Hepatocyte (in vitro differentiated cells): Measurements from ENCODE around the gene INSR. TPM values are rescaled to one million over a fixed set of nuclear protein-coding genes. Genes with fewer than 3 reads are reported as not detected.
"Not testable (repeated sequence)": the region's sequence is repeated elsewhere in the genome, so short reads cannot be mapped to it uniquely, and the experiment has no call there.

Source experiments
- DNase-seq: peaks from one replicate; pipeline ENCODE4 v3.0.0-alpha.2; 2016; ENCODE audit warnings: low spot score
- H2AFZ ChIP-seq: fragments of 200-600 bp; sonication (generic); 2 replicates; pipeline ENCODE4 v1.6.0; 2016; ENCODE audit warnings: antibody characterized with exemption, mild to moderate bottlenecking
- H3K27ac ChIP-seq: fragments of 200-600 bp; sonication (generic); 2 replicates; pipeline ENCODE4 v1.5.1; 2016; ENCODE audit warnings: mild to moderate bottlenecking
- H3K27me3 ChIP-seq: fragments of 200-600 bp; sonication (generic); 2 replicates; pipeline ENCODE4 v1.6.1; 2016
- H3K36me3 ChIP-seq: fragments of 200-600 bp; sonication (generic); replicated peaks from 2 replicates; pipeline ENCODE4 v1.5.1; 2016; ENCODE audit warnings: low read depth; ENCODE audit not compliant: insufficient read depth
- H3K4me1 ChIP-seq: fragments of 200-600 bp; sonication (generic); 2 replicates; pipeline ENCODE4 v1.5.1; 2016; ENCODE audit warnings: mild to moderate bottlenecking, moderate library complexity; ENCODE audit not compliant: insufficient read depth
- H3K4me2 ChIP-seq: fragments of 200-600 bp; sonication (generic); 2 replicates; pipeline ENCODE4 v1.6.0; 2016
- H3K4me3 ChIP-seq: fragments of 200-600 bp; sonication (generic); 2 replicates; pipeline ENCODE4 v1.5.1; 2016; ENCODE audit warnings: mild to moderate bottlenecking
- H3K79me2 ChIP-seq: fragments of 200-600 bp; sonication (generic); 2 replicates; pipeline ENCODE4 v1.6.0; 2017; ENCODE audit warnings: mild to moderate bottlenecking
- H3K9me2 ChIP-seq: fragments of 200-600 bp; sonication (generic); replicated peaks from 2 replicates; pipeline ENCODE4 v1.6.0; 2017; ENCODE audit warnings: mild to moderate bottlenecking; ENCODE audit not compliant: insufficient read depth
- H3K9me3 ChIP-seq: fragments of 200-600 bp; sonication (generic); 2 replicates; pipeline ENCODE4 v1.5.1; 2016; ENCODE audit warnings: low read depth, mild to moderate bottlenecking
- H4K20me1 ChIP-seq: fragments of 200-600 bp; sonication (generic); 2 replicates; pipeline ENCODE4 v1.6.0; 2016; ENCODE audit warnings: mild to moderate bottlenecking; ENCODE audit not compliant: insufficient read depth, poor library complexity, severe bottlenecking
- CTCF ChIP-seq: fragments of 200-600 bp; sonication (generic); IDR thresholded peaks from 2 replicates; pipeline ENCODE4 v1.5.1; 2016; ENCODE audit warnings: antibody characterized with exemption, mild to moderate bottlenecking; ENCODE audit not compliant: poor library complexity
- EZH2 ChIP-seq: fragments of 200-600 bp; sonication (generic); IDR thresholded peaks from 2 replicates; pipeline ENCODE4 v1.6.1; 2016; ENCODE audit warnings: antibody characterized with exemption, mild to moderate bottlenecking, borderline replicate concordance
- EZH2phosphoT487 ChIP-seq: fragments of 200-600 bp; sonication (generic); IDR thresholded peaks from one replicate; pipeline ENCODE4 v1.6.1; 2018; ENCODE audit warnings: antibody characterized with exemption, mild to moderate bottlenecking, low read depth, moderate library complexity; ENCODE audit not compliant: unreplicated experiment, severe bottlenecking
- WGBS: methylation state at CpG from one replicate; pipeline ENCODE4 v1.1.6; 2016; ENCODE audit warnings: low lambda C conversion rate; ENCODE audit errors: missing lambda C conversion rate; 5-methylcytosine and 5-hydroxymethylcytosine counted together
- polyA plus RNA-seq: library from polyadenylated mRNA; unstranded; fragments of >200 nt; fragmentation: Nextera tagmentation; extraction: Ambion mirVana; gene quantifications from 2 replicates; pipeline ENCODE4 v1.2.1, GENCODE V29; 2016
- total RNA-seq: library from RNA; depleted of rRNA; stranded (reverse); fragments of >200 nt; gene quantifications from 2 replicates; pipeline ENCODE4 v1.2.3, GENCODE V29; 2014

Gene INSR
- total and polyA plus RNA-seq, 2 experiments from 2014 or later: 17.0 to 59.0 TPM

DNA sequence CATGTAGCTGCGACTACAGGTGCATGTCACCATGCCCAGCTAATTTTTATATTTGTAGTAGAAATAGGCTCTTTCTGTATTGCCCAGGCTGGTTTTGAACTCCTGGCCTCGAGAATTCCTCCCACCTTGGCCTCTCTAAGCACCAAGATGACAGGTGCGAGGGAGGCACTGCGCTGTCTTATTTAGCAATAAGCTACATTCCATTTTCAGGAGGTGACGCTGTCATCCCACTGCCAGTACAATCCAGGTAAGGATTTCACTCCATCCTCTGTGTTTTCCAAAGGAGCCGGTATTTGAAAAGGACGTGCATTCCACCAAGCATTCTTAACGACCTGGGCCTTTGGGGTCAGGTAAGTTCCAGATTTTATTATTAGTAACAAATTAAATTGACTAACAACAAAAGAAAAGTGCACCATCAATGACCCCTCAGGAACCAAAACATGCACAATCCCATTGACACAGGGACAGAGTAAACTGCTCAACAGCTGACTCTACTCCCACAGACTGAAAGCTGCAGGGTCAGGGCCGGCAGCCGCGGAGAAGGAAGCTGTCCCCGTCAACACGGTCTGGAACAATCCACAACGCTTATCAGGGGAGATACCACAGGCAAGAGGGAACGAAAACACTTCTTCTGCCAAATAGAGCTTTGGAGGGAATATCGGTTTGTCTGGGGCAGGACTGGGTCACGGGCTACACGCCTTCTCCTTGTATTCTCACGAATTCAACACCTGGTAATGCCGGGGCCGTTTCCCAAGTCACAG lies 82.8 kb downstream of the INSR start:
- H3K9me3 ChIP-seq: no peaks in the 10 kb centered on the region
- H3K27me3 ChIP-seq: no peaks in the 10 kb centered on the region
- peaks cover 13% of the 10 kb centered on the region for H4K20me1 ChIP-seq
- H3K9me2 ChIP-seq: no peaks in the 10 kb centered on the region
- H3K4me1 ChIP-seq: peaks cover 32% of the 10 kb centered on the region
- peak; percentile 54 for DNase-seq
- TF ChIP-seq EZH2 (no peak), CTCF (no peak), EZH2phosphoT487 (no peak)
- peak overlapping the region; percentile 69 for H3K27ac ChIP-seq
- WGBS: 46% methylated on average over 21 of the region's 21 CpGs
- H3K79me2 ChIP-seq: peaks cover 74% of the 10 kb centered on the region
- no peaks in the 10 kb centered on the region for H3K36me3 ChIP-seq
- peak overlapping the region; percentile 43 for H3K4me2 ChIP-seq
- no peak overlapping the region for H2AFZ ChIP-seq
- no peak overlapping the region for H3K4me3 ChIP-seq

GRCh38 chr19:7210359-7210758 lies 83.9 kb downstream of the INSR start:
- Histone ChIP-seq H3K4me2 (no peak overlapping the region), H4K20me1 (peaks cover 13% of the 10 kb centered on the region), H2AFZ (no peak overlapping the region), H3K27me3 (no peaks in the 10 kb centered on the region), H3K4me3 (no peak overlapping the region), H3K36me3 (no peaks in the 10 kb centered on the region), H3K4me1 (peaks cover 32% of the 10 kb centered on the region), H3K27ac (no peak overlapping the region), H3K79me2 (peaks cover 79% of the 10 kb centered on the region), H3K9me2 (no peaks in the 10 kb centered on the region), H3K9me3 (no peaks in the 10 kb centered on the region)
- DNase-seq: no peak
- 95% methylated on average over 4 of the region's 4 CpGs for WGBS
- TF ChIP-seq EZH2phosphoT487: no peak
- no peak for TF ChIP-seq CTCF

DNA sequence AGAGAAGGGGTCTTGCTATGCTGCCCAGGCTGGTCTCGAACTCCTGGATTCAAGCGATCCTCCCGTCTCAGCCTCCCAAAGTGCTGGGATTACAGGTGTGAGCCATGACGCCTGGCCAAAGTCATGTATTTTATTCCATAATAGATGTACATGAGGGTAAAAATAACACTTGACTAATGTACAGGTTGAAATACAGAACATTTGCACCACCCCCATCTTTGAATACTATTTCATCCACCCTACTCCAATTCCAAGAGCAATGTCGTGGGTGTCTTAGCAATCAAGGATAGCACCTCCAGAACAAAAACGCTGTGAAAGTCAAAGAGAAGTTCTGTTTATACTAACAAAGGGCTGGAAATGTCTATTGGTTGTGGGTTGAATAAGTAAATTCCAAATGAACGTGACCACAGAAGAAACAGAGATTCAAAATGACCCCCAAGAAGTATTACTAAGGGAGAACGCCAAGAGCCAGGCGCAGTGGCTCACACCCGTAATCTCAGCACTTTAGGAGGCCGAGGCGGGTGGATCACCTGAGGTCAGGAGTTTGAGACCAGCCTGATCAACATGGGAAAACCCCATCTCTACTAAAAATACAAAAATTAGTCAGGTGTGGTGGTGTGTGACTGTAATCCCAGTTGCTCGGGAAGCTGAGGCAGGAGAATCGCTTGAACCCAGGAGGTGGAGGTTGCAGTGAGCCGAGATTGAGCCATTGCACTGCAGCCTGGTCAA lies 84.5 kb downstream of the INSR start:
- not testable (repeated sequence) for DNase-seq, H3K4me3 ChIP-seq, H3K27ac ChIP-seq, H3K27me3 ChIP-seq, H3K9me2 ChIP-seq, H2AFZ ChIP-seq, H3K4me2 ChIP-seq, H3K36me3 ChIP-seq, H3K9me3 ChIP-seq
- Histone ChIP-seq H3K79me2 (peaks cover 79% of the 10 kb centered on the region), H3K4me1 (peaks cover 27% of the 10 kb centered on the region), H4K20me1 (peaks cover 13% of the 10 kb centered on the region)
- 95% methylated on average over 15 of the region's 15 CpGs for WGBS

- H3K27ac ChIP-seq, H3K4me2 ChIP-seq, H3K36me3 ChIP-seq, DNase-seq, H3K9me3 ChIP-seq, H3K9me2 ChIP-seq, H3K4me3 ChIP-seq, H2AFZ ChIP-seq, H3K27me3 ChIP-seq, H4K20me1 ChIP-seq: not testable (repeated sequence)
- H3K79me2 ChIP-seq: peaks cover 86% of the 10 kb centered on the region
- H3K4me1 ChIP-seq: peaks cover 21% of the 10 kb centered on the region
- 88% methylated on average over 3 of the region's 3 CpGs for WGBS
Observed at GRCh38 chr19:7209036-7209435, 85.2 kb downstream of the INSR start.
